Measurements from ENCODE around the gene CDHR2. TPM values are rescaled to one million over a fixed set of nuclear protein-coding genes. Genes with fewer than 3 reads are reported as not detected.
"Not testable (repeated sequence)": the region's sequence is repeated elsewhere in the genome, so short reads cannot be mapped to it uniquely, and the experiment has no call there.

The CDHR2 gene
- total and polyA plus RNA-seq, 9 donors = 0.04 to 8.9 (median 0.18) TPM

DNA sequence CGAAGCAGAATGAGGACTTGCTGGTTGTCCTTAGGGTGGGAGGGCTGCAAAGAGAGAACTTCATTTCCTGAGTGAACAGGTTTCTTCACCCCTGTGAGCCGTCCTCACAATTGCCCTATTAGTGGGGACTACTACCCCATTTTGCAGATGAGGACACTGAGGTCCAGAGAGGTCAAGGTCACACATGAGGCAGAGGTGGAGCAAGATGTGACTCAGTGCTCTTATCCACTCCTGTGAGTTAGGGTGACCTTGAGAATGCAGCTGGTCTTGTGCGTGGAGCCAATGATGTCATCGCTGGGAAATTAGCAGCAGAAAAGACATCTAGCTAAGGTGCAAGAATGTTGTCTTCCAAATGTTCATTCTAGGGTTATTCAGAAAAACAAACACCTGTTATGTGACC is 33.9 kb downstream of the CDHR2 start:
- Histone ChIP-seq H3K9me3 (replicated peaks; ENCODE audit: control insufficient read depth, low read depth, low read length) (peaks cover 24% of the 10 kb centered on the region), H3K4me1 (ENCODE audit: control insufficient read depth, insufficient read depth, low read length) (no peaks in the 10 kb centered on the region), H3K4me3 (ENCODE audit: low read length) (no peak overlapping the region), H3K27ac (ENCODE audit: low read length) (no peak overlapping the region), H3K27me3 (ENCODE audit: control insufficient read depth, insufficient read depth, low read length) (peaks cover 3% of the 10 kb centered on the region), H3K36me3 (ENCODE audit: control insufficient read depth, insufficient read depth, low read length) (no peaks in the 10 kb centered on the region)
- no peak for DNase-seq
- WGBS (ENCODE audit: insufficient coverage) = 82% methylated on average over 3 of the region's 4 CpGs

DNA sequence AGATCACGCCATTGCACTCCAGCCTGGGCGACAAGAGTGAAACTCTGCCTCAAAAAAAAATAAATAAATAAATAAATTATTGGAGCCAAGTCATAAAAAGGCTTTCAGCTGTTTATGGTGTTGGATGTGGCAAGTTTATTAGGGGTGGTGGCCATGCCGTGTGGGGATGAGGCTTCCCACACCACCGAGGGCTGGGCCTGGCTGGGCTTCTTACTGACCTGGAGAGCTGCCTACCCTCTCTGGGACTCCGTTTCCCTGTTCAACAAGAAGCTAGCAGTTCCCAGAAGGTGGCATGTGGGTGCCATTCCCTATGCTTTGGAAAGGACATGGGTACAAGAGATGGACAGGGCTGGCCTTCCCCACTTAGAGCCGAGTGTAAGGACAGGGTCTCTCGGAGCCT is 38.3 kb downstream of the CDHR2 start:
- H3K36me3 ChIP-seq (ENCODE audit: control insufficient read depth, insufficient read depth, low read length) = no peaks in the 10 kb centered on the region
- H3K4me3 ChIP-seq (ENCODE audit: low read length) = no peak overlapping the region
- peaks cover 24% of the 10 kb centered on the region for H3K9me3 ChIP-seq (replicated peaks; ENCODE audit: control insufficient read depth, low read depth, low read length)
- no peaks in the 10 kb centered on the region for H3K27me3 ChIP-seq (ENCODE audit: control insufficient read depth, insufficient read depth, low read length)
- no CpG with 5 or more reads among the region's 7 CpGs for WGBS (ENCODE audit: insufficient coverage)
- no peak for DNase-seq
- no peak overlapping the region for H3K27ac ChIP-seq (ENCODE audit: low read length)
- no peaks in the 10 kb centered on the region for H3K4me1 ChIP-seq (ENCODE audit: control insufficient read depth, insufficient read depth, low read length)

DNA sequence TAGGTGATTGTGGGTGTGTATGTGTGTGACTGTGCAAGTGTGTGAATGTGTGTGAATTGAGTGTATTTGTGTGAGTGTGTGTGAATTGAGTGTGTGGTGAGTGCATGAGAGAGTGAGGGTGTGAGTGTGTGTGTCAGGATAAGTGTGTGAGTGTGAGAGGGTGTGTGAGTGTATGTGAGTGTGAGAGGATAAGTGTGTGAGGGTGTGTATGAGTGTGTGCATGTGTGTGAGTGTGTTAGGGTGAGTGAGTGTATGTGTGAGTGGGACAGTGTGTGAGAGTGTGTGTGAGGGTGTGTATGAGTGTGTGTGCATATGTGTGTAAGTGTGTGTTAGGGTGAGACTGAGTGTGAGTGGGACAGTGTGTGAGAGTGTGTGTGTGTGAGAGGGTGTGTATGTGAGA is 39.2 kb downstream of the CDHR2 start:
- no peak for DNase-seq
- H3K9me3 ChIP-seq (replicated peaks; ENCODE audit: control insufficient read depth, low read depth, low read length) = peaks cover 24% of the 10 kb centered on the region

DNA sequence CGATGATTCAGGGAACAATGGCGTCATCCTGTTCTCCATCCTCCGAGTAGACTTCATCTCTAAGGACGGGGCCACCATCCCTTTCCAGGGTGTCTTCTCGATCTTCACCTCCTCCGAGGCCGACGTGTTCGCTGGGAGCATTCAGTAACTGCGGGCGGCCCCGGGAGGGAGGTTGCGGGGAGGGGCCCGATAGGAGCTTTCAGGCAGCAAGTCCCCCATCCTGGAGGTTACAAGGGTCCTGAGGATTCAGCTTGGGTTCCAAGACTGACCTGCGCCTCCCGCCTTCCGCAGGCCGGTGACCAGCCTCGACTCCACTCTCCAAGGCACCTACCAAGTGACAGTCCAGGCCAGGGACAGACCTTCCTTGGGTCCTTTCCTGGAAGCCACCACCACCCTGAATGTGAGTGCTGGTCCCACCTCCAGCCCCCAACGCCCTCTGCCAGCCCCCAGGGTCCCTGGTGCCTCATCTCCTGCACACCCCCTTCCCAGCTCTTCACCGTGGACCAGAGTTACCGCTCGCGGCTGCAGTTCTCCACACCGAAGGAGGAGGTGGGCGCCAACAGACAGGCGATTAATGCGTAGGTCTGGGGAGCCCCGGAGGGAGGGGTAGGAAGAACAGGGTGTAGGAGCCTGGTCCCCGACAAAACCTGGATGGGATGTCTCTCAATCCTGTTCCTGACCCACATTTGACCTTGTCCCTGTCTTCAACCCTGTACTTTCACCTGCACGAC is 40.1 kb downstream of the CDHR2 start:
- Histone ChIP-seq H3K4me3 (ENCODE audit: low read length) (no peak overlapping the region), H3K27me3 (ENCODE audit: control insufficient read depth, insufficient read depth, low read length) (no peaks in the 10 kb centered on the region), H3K4me1 (ENCODE audit: control insufficient read depth, insufficient read depth, low read length) (no peaks in the 10 kb centered on the region), H3K36me3 (ENCODE audit: control insufficient read depth, insufficient read depth, low read length) (no peaks in the 10 kb centered on the region), H3K9me3 (replicated peaks; ENCODE audit: control insufficient read depth, low read depth, low read length) (peaks cover 20% of the 10 kb centered on the region), H3K27ac (ENCODE audit: low read length) (no peak overlapping the region)
- DNase-seq = no peak
- WGBS (ENCODE audit: insufficient coverage) = 88% methylated on average over 22 of the region's 31 CpGs

More for the DNA sequence above, 39.2 kb downstream of the CDHR2 start:
- H3K4me3 ChIP-seq (ENCODE audit: low read length) = no peak overlapping the region
- no peak overlapping the region for H3K27ac ChIP-seq (ENCODE audit: low read length)
- H3K4me1 ChIP-seq (ENCODE audit: control insufficient read depth, insufficient read depth, low read length) = no peaks in the 10 kb centered on the region
- H3K27me3 ChIP-seq (ENCODE audit: control insufficient read depth, insufficient read depth, low read length) = no peaks in the 10 kb centered on the region
- no peaks in the 10 kb centered on the region for H3K36me3 ChIP-seq (ENCODE audit: control insufficient read depth, insufficient read depth, low read length)

DNA sequence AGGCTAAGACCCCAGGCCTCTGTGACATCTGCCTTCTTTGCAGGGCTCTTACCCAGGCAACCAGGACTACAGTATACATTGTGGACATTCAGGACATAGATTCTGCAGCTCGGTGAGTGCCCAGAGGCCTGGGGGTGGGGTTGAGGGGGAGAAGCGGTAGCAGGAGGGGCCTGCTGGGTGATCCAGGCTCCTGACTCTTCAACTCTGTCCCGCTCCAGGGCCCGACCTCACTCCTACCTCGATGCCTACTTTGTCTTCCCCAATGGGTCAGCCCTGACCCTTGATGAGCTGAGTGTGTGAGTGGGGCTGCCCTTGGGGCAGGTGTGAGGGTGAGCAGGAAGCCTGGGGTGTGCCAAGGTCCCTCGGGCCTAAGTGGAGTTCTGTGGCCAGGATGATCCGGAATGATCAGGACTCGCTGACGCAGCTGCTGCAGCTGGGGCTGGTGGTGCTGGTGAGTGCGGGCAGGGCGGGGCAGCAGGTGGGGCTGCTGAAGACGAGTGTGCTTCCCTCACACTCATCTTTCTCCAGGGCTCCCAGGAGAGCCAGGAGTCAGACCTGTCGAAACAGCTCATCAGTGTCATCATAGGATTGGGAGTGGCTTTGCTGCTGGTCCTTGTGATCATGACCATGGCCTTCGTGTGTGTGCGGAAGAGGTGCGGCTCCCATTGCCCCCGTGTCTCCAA is 41.0 kb downstream of the CDHR2 start:
- peaks cover 11% of the 10 kb centered on the region for H3K9me3 ChIP-seq (replicated peaks; ENCODE audit: control insufficient read depth, low read depth, low read length)
- H3K27ac ChIP-seq (ENCODE audit: low read length) = no peak overlapping the region
- H3K36me3 ChIP-seq (ENCODE audit: control insufficient read depth, insufficient read depth, low read length) = no peaks in the 10 kb centered on the region
- no peak for DNase-seq
- WGBS (ENCODE audit: insufficient coverage) = 84% methylated on average over 5 of the region's 17 CpGs
- no peak overlapping the region for H3K4me3 ChIP-seq (ENCODE audit: low read length)
- no peaks in the 10 kb centered on the region for H3K4me1 ChIP-seq (ENCODE audit: control insufficient read depth, insufficient read depth, low read length)
- no peaks in the 10 kb centered on the region for H3K27me3 ChIP-seq (ENCODE audit: control insufficient read depth, insufficient read depth, low read length)

DNA sequence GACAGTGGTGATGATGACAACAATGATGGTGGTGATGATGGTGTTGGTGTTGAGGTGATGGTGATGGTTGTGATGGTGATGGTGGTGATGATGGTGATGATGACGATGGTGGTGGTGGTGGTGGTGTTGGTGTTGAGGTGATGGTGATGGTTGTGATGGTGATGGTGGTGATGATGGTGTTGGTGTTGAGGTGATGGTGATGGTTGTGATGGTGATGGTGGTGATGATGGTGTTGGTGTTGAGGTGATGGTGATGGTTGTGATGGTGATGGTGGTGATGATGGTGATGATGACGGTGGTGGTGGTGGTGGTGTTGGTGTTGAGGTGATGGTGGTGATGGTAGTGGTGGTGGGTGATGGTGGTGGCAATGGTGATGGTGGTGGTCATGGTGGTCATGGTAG is 42.5 kb downstream of the CDHR2 start:
- not testable (repeated sequence) for H3K36me3 ChIP-seq (ENCODE audit: control insufficient read depth, insufficient read depth, low read length); H3K4me3 ChIP-seq (ENCODE audit: low read length); H3K9me3 ChIP-seq (replicated peaks; ENCODE audit: control insufficient read depth, low read depth, low read length); DNase-seq; H3K4me1 ChIP-seq (ENCODE audit: control insufficient read depth, insufficient read depth, low read length); H3K27ac ChIP-seq (ENCODE audit: low read length)
- peaks cover 12% of the 10 kb centered on the region for H3K27me3 ChIP-seq (ENCODE audit: control insufficient read depth, insufficient read depth, low read length)
- 83% methylated on average over 2 of the region's 2 CpGs for WGBS (ENCODE audit: insufficient coverage)

DNA sequence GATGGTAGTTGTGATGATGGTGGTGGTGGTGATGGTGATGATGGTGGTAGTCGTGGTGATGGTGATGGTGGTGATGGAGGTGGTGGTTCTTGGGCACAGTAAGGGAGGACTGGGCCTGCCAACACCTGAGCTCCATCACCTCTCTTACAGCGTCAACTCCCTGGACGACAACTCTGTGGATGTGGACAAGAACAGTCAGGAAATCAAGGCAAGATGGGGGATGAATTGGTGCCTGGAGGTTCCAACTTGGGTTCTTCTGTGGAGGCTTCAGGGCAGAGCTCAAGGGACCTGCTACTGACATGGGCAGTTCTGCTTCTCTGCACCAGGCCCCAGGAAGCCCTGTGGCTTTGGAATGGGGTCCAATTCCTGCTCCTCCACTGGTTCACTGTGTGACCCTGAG is 43.4 kb downstream of the CDHR2 start:
- H3K4me3 ChIP-seq (ENCODE audit: low read length) = no peak overlapping the region
- H3K4me1 ChIP-seq (ENCODE audit: control insufficient read depth, insufficient read depth, low read length) = no peaks in the 10 kb centered on the region
- H3K27ac ChIP-seq (ENCODE audit: low read length) = no peak overlapping the region
- no peaks in the 10 kb centered on the region for H3K36me3 ChIP-seq (ENCODE audit: control insufficient read depth, insufficient read depth, low read length)
- 80% methylated on average over 1 of the region's 3 CpGs for WGBS (ENCODE audit: insufficient coverage)
- peaks cover 14% of the 10 kb centered on the region for H3K27me3 ChIP-seq (ENCODE audit: control insufficient read depth, insufficient read depth, low read length)
- no peaks in the 10 kb centered on the region for H3K9me3 ChIP-seq (replicated peaks; ENCODE audit: control insufficient read depth, low read depth, low read length)
- no peak for DNase-seq

DNA sequence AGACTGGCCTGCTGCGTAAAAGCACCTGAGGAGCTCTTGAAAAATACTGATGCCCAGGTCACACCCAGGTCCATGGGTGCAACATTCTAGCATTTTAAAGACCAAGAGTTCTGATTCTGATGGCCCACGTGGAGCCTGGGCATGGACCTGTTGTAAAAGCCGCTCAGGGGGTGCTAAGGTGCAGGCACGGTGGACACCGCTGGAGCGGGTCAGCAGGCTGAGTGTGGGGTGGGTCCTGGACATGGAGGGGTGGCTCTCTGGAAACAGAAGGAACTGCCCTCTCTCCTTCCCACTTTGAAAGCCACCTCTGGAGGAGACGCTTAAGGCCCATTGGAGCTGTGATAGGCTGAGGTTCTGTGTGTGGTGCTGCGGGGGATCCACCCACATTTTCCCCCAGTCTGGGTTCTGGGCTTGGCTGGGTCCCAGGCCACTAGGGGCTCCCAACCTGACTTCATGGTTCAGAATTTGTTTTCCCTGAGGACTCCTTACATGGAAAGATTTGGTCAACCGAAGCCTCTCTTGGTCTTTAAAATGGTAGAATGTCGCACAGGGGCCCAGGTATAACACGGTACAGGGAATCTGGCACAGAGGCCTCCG is 44.2 kb downstream of the CDHR2 start:
- H3K27me3 ChIP-seq (ENCODE audit: control insufficient read depth, insufficient read depth, low read length) = peaks cover 21% of the 10 kb centered on the region
- 90% methylated on average over 6 of the region's 12 CpGs for WGBS (ENCODE audit: insufficient coverage)
- no peak overlapping the region for H3K27ac ChIP-seq (ENCODE audit: low read length)
- H3K9me3 ChIP-seq (replicated peaks; ENCODE audit: control insufficient read depth, low read depth, low read length) = no peaks in the 10 kb centered on the region
- H3K4me1 ChIP-seq (ENCODE audit: control insufficient read depth, insufficient read depth, low read length) = no peaks in the 10 kb centered on the region
- no peak for DNase-seq
- H3K4me3 ChIP-seq (ENCODE audit: low read length) = no peak overlapping the region
- no peaks in the 10 kb centered on the region for H3K36me3 ChIP-seq (ENCODE audit: control insufficient read depth, insufficient read depth, low read length)

DNA sequence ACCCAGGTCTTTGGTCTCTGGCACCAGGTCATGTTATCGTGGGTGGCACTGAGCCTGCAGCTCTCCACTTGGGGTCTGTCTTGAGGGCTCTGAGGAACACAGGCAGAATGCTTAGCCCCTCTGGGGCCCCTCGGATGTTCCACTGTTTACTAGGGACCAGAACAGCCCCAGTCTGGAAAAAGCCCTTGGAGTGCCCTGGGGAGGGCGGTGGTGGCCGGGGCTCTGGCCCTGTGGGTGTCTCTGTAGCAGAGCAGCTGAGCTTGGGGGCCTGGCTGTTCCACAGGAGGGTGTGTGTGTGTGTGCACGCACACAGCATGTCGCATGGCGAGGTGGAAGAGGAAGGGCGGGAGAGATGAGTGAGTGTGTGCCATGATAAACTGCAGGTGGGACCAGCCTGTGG is 45.4 kb downstream of the CDHR2 start:
- Histone ChIP-seq H3K36me3 (ENCODE audit: control insufficient read depth, insufficient read depth, low read length) (no peaks in the 10 kb centered on the region), H3K4me3 (ENCODE audit: low read length) (no peak overlapping the region), H3K9me3 (replicated peaks; ENCODE audit: control insufficient read depth, low read depth, low read length) (no peaks in the 10 kb centered on the region), H3K4me1 (ENCODE audit: control insufficient read depth, insufficient read depth, low read length) (no peaks in the 10 kb centered on the region), H3K27ac (ENCODE audit: low read length) (no peak overlapping the region), H3K27me3 (ENCODE audit: control insufficient read depth, insufficient read depth, low read length) (peaks cover 21% of the 10 kb centered on the region)
- no peak for DNase-seq
- 76% methylated on average over 6 of the region's 8 CpGs for WGBS (ENCODE audit: insufficient coverage)

DNA sequence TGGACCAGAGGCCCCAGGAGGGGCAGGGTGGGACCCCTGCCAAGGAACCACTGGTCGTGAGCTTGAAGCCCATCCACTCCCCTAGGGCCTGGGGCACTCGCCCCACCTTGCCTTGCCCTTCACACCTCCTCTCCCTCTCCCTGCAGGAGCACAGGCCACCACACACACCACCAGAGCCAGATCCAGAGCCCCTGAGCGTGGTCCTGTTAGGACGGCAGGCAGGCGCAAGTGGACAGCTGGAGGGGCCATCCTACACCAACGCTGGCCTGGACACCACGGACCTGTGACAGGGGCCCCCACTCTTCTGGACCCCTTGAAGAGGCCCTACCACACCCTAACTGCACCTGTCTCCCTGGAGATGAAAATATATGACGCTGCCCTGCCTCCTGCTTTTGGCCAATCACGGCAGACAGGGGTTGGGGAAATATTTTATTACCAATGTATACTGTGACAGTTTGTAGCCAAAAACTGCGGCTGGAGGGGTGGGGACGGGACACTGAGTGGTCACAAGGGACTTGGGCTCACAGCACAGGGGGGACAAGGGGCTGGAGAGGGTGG is 46.3 kb downstream of the CDHR2 start:
- 75% methylated on average over 7 of the region's 11 CpGs for WGBS (ENCODE audit: insufficient coverage)
- H3K27me3 ChIP-seq (ENCODE audit: control insufficient read depth, insufficient read depth, low read length) = peaks cover 21% of the 10 kb centered on the region

More for the DNA sequence above, 46.3 kb downstream of the CDHR2 start:
- Histone ChIP-seq H3K4me1 (ENCODE audit: control insufficient read depth, insufficient read depth, low read length) (no peaks in the 10 kb centered on the region), H3K36me3 (ENCODE audit: control insufficient read depth, insufficient read depth, low read length) (no peaks in the 10 kb centered on the region), H3K27ac (ENCODE audit: low read length) (no peak overlapping the region), H3K4me3 (ENCODE audit: low read length) (no peak overlapping the region), H3K9me3 (replicated peaks; ENCODE audit: control insufficient read depth, low read depth, low read length) (no peaks in the 10 kb centered on the region)
- no peak for DNase-seq
